Tibial artery (tissue), 4 donors: ENCODE results near the gene RASGRF1.

Experiments
- DNase-seq, 2 donors: peaks; one replicate each; pipeline ENCODE4 v3.0.0-alpha.2; 2019
- H3K27ac ChIP-seq, 2 donors: fragments of 200-600 bp; sonication (generic) in 1 of 2; 1 replicate in 1 of 2; 2 replicates in 1 of 2; pipeline ENCODE4 v1.5.1; 2018 to 2019; ENCODE audit warnings: mild to moderate bottlenecking in 1 of 2
- H3K27me3 ChIP-seq, 2 donors: fragments of 200-600 bp; sonication (generic) in 1 of 2; one replicate each; pipeline versions ENCODE4 v1.5.1 to v1.6.0; 2016 to 2019
- H3K36me3 ChIP-seq, 3 donors: fragments of 200-600 bp; sonication (generic) in 2 of 3; one replicate each; pipeline ENCODE4 v1.5.1; 2016 to 2019; ENCODE audit warnings: mild to moderate bottlenecking in 2 of 3
- H3K4me1 ChIP-seq, 4 donors: fragments of 200-600 bp; sonication (generic) in 2 of 4; 1 replicate in 3 of 4; 2 replicates in 1 of 4; pipeline ENCODE4 v1.5.1; 2016 to 2019
- H3K4me3 ChIP-seq, 2 donors: fragments of 200-600 bp; sonication (generic) in 1 of 2; 1 replicate in 1 of 2; 2 replicates in 1 of 2; pipeline ENCODE4 v1.5.1; 2018 to 2019; ENCODE audit warnings: mild to moderate bottlenecking in 2 of 2
- H3K9me3 ChIP-seq, 3 donors: fragments of 200-600 bp; sonication (generic) in 1 of 3; one replicate each; pipeline ENCODE4 v1.5.1; 2016 to 2019
- CTCF ChIP-seq, 2 experiments: fragments of 200-600 bp in 1 of 2; fragments of 450-650 bp in 1 of 2; IDR thresholded peaks; one replicate each; pipeline ENCODE4 v1.5.1; 2017 to 2019; ENCODE audit warnings: antibody characterized with exemption in 2 of 2, mild to moderate bottlenecking in 1 of 2, moderate library complexity in 1 of 2
- intact Hi-C: fragments of 100-400 bp; cut with DNase I; formaldehyde crosslinking; loops from one replicate; pipeline ENCODE4 v1.15.0; 2023; ENCODE audit warnings: low total_unique reads

RASGRF1 gene

GRCh38 chr15:79078763-79079410, 11.7 kb downstream of the RASGRF1 start:
- no peaks in the 10 kb centered on the region for H3K4me1 ChIP-seq
- no peaks in the 10 kb centered on the region for H3K36me3 ChIP-seq
- TF ChIP-seq CTCF (IDR thresholded peaks at IDR 0.05), result no peak
- no peaks in the 10 kb centered on the region for H3K9me3 ChIP-seq
- peaks cover 0 to 1% of the 10 kb centered on the region in 2 donors for H3K27me3 ChIP-seq
- intact Hi-C loops, result no loop called here
- H3K4me3 ChIP-seq, result no peak overlapping the region
- no peak overlapping the region for H3K27ac ChIP-seq
- no peak for DNase-seq

- intact Hi-C loops, result no loop called here
- DNase-seq, result peak in 1 of 2 donors; percentile 29
- Histone ChIP-seq H3K9me3 (no peaks in the 10 kb centered on the region), H3K4me1 (no peaks in the 10 kb centered on the region), H3K27ac (no peak overlapping the region), H3K27me3 (peaks cover 0 to 10% of the 10 kb centered on the region in 2 donors), H3K36me3 (no peaks in the 10 kb centered on the region), H3K4me3 (no peak overlapping the region)
- no peak for TF ChIP-seq CTCF (IDR thresholded peaks at IDR 0.05)
These were observed 12.6 kb downstream of the RASGRF1 start for GRCh38 chr15:79078003-79078402.

GRCh38 chr15:79076661-79077060, 13.9 kb downstream of the RASGRF1 start:
- H3K36me3 ChIP-seq, result no peaks in the 10 kb centered on the region
- peak in 1 of 2 donors; percentile 20 for DNase-seq
- no peaks in the 10 kb centered on the region for H3K9me3 ChIP-seq
- H3K4me1 ChIP-seq, result no peaks in the 10 kb centered on the region
- no peak overlapping the region for H3K4me3 ChIP-seq
- intact Hi-C loops, result no loop called here
- H3K27me3 ChIP-seq, result peaks cover 0 to 13% of the 10 kb centered on the region in 2 donors
- no peak for TF ChIP-seq CTCF (IDR thresholded peaks at IDR 0.05)
- H3K27ac ChIP-seq, result no peak overlapping the region

- Histone ChIP-seq H3K4me1 (no peaks in the 10 kb centered on the region), H3K27ac (no peak overlapping the region), H3K4me3 (no peak overlapping the region), H3K36me3 (no peaks in the 10 kb centered on the region), H3K27me3 (peaks cover 0 to 13% of the 10 kb centered on the region in 2 donors), H3K9me3 (no peaks in the 10 kb centered on the region)
- no peak for DNase-seq
- no peak for TF ChIP-seq CTCF (IDR thresholded peaks at IDR 0.05)
- intact Hi-C loops, result no loop called here
These were observed 15.3 kb downstream of the RASGRF1 start for GRCh38 chr15:79075256-79075655.

GRCh38 chr15:79073336-79073735, 17.2 kb downstream of the RASGRF1 start:
- Histone ChIP-seq H3K27ac (no peak overlapping the region), H3K9me3 (no peaks in the 10 kb centered on the region), H3K4me3 (no peak overlapping the region), H3K27me3 (peaks cover 0 to 13% of the 10 kb centered on the region in 2 donors), H3K36me3 (no peaks in the 10 kb centered on the region), H3K4me1 (no peaks in the 10 kb centered on the region)
- no peak for TF ChIP-seq CTCF (IDR thresholded peaks at IDR 0.05)
- no peak for DNase-seq
- intact Hi-C loops, result no loop called here
